OCI-LY7 (cell line): ENCODE results near the gene RAMP1.

Experiments
- CTCF ChIP-seq: fragments of 200-600 bp; sonication (generic); conservative IDR thresholded peaks from 2 replicates; pipeline ENCODE4 v1.5.1; 2014; ENCODE audit warnings: mild to moderate bottlenecking, antibody characterized with exemption, low read length, moderate library complexity, mixed read lengths
- EZH2phosphoT487 ChIP-seq: fragments of 200-600 bp; sonication (generic); IDR thresholded peaks from 2 replicates; pipeline ENCODE4 v1.6.1; 2018; ENCODE audit warnings: low read depth, borderline replicate concordance, mild to moderate bottlenecking, mixed run types, antibody characterized with exemption, low read length, moderate library complexity, mixed read lengths

DNA sequence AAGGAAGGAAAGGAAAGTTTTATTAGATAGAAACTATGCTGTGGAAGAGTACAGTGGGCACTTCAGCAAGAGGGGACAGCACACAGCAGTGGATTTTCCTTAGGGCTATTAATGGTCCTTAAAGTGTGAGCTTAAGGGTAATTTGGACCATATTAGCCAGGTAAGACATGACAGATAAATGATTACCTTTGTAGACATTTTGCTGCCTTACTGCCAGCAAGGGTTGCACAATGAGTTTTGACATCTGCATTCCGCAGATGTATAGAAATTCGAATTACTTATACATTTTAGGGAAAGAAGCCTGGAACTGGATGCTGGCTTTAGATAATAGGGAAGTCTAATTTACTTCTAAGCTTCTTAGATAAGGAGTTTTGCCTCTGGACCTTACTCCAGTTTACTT, 93.4 kb downstream of the RAMP1 start:
- no peak for TF ChIP-seq CTCF
- TF ChIP-seq EZH2phosphoT487, result no peak
